IPS-18a (cell line): Measurements from ENCODE around the gene TUB.
A peak's percentile ranks its signal among the peaks of the same experiment; 100 is the strongest.

Source experiments
- H3K27ac ChIP-seq: one replicate; pipeline ENCODE4 v1.5.1; 2013; ENCODE audit warnings: low read length
- H3K27me3 ChIP-seq: one replicate; pipeline ENCODE4 v1.6.1; 2013; ENCODE audit warnings: mild to moderate bottlenecking, low read length; ENCODE audit not compliant: control insufficient read depth, insufficient read depth
- H3K36me3 ChIP-seq: one replicate; pipeline ENCODE4 v1.6.1; 2013; ENCODE audit warnings: low read depth, low read length; ENCODE audit not compliant: control insufficient read depth
- H3K4me1 ChIP-seq: one replicate; pipeline ENCODE4 v1.6.1; 2013; ENCODE audit warnings: low read depth, low read length; ENCODE audit not compliant: control insufficient read depth
- H3K4me3 ChIP-seq: one replicate; pipeline ENCODE4 v1.5.1; 2013; ENCODE audit warnings: low read length
- H3K9ac ChIP-seq: one replicate; pipeline ENCODE4 v1.6.1; 2013; ENCODE audit warnings: mild to moderate bottlenecking, low read length, moderate library complexity
- H3K9me3 ChIP-seq: one replicate; pipeline ENCODE4 v1.6.1; 2013; ENCODE audit warnings: low read depth, low read length; ENCODE audit not compliant: control insufficient read depth

Gene TUB

GRCh38 chr11:8080674-8081590 is at the start of gene TUB:
TUB (plus strand) TSS chr11:8081211; CDS start chr11:8081511, 300 bp downstream.
- Histone ChIP-seq H3K27me3 (peaks cover 28% of the 10 kb centered on the region), H3K4me1 (peaks cover 44% of the 10 kb centered on the region), H3K9me3 (no peaks in the 10 kb centered on the region), H3K36me3 (no peaks in the 10 kb centered on the region), H3K4me3 (peak within 1 kb of the TSS; percentile 62), H3K27ac (no peak within 1 kb of the TSS), H3K9ac (peak within 1 kb of the TSS; percentile 51)

DNA sequence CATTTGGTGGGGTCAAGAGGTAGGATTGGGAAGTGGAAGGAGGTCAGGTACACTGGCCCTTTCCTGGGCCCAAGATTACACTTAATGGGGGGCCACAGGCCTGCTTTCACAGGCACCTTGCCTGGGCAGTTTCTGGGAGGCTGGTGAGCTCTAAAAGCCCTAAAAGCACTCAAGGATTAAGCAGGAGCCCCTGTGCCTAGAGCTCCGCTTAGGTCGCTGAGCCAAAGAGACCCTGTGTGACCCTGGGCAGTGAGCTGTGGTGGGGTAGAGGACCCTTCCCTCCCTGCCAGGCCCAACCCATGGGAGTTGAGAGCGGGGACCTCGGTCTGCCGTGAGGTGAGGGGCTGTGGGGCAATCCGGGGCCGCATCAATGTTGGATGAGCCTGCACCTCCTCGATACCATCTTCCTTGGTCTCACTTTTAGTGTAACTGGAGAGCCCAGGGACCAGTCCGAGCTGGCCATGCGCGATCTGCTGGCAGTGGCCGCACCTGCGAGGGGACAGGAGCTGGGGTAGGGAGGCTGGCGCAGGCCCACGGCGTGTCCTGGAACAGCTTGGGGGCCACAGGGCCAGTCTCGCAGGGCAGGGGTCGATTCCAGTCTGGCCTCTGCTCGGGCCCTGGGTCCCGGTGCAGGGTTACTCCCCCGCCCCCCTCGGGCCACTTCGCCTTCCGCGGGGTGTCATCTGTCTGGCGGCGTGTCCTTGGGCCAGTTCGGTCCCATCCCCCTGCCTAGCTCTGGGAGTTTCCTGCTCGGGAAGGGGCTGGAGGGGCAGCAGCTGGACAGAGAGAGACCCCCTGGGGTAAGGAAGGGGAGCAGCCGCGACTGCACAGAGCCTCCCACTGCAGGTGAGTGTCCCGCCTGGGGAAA is 49.5 kb upstream of the TUB start:
- H3K9ac ChIP-seq, result no peak overlapping the region
- H3K27ac ChIP-seq, result no peak overlapping the region
- no peaks in the 10 kb centered on the region for H3K36me3 ChIP-seq
- H3K9me3 ChIP-seq, result no peaks in the 10 kb centered on the region
- peaks cover 3% of the 10 kb centered on the region for H3K4me1 ChIP-seq
- H3K27me3 ChIP-seq, result peaks cover 9% of the 10 kb centered on the region
- no peak overlapping the region for H3K4me3 ChIP-seq

GRCh38 chr11:8032122-8032521 is 48.9 kb upstream of the TUB start:
- Histone ChIP-seq H3K4me3 (no peak overlapping the region), H3K27me3 (peaks cover 9% of the 10 kb centered on the region), H3K36me3 (no peaks in the 10 kb centered on the region), H3K27ac (no peak overlapping the region), H3K9ac (no peak overlapping the region), H3K4me1 (peaks cover 3% of the 10 kb centered on the region), H3K9me3 (no peaks in the 10 kb centered on the region)

GRCh38 chr11:8032576-8033304 is 48.3 kb upstream of the TUB start:
- H3K9ac ChIP-seq, result no peak overlapping the region

DNA sequence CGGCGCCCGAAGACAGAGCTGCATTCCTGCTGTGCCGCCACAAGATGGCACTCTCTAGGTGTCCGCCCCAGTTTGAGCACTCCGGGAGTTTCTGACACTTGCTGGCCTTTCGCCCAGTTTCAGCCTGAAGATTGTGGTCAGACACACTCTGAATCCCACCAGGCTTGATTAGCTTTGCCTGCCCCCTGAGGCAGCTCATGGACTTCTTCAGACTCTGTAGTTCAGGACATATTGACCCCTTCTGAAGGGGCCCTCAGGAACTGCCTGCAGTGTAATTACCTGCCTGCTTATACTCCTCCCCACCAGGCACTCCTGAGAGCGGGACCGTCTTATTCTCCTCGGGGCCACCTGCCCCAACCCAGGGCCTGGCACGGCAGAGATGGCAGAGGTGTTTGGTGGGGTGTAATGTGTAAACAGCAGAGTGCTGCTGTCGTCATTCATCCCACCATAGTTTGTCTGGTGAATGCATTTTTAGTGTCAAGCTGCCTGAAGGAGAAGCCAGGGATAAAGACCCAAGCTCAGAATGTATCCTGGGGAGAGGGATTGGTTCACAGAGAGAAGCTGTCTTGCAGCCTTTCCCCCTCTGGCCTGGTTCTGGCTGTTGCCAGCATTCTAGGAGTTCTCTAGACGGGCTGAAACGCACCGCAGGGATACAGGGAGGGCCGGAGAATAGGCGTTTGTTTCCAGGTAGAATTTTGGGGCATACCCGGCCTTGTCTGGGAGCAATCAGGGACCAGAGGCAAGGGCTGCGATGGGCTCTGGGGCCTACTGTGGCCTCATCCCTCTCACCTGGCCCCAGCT is 47.5 kb upstream of the TUB start:
- no peak overlapping the region for H3K4me3 ChIP-seq
- no peak overlapping the region for H3K9ac ChIP-seq
- H3K27me3 ChIP-seq, result peaks cover 9% of the 10 kb centered on the region
- H3K36me3 ChIP-seq, result no peaks in the 10 kb centered on the region
- H3K9me3 ChIP-seq, result no peaks in the 10 kb centered on the region
- H3K27ac ChIP-seq, result no peak overlapping the region
- peaks cover 3% of the 10 kb centered on the region for H3K4me1 ChIP-seq

More at GRCh38 chr11:8032576-8033304, 48.3 kb upstream of the TUB start:
- Histone ChIP-seq H3K4me3 (no peak overlapping the region), H3K4me1 (peaks cover 3% of the 10 kb centered on the region), H3K27me3 (peaks cover 9% of the 10 kb centered on the region), H3K36me3 (no peaks in the 10 kb centered on the region), H3K9me3 (no peaks in the 10 kb centered on the region), H3K27ac (no peak overlapping the region)

DNA sequence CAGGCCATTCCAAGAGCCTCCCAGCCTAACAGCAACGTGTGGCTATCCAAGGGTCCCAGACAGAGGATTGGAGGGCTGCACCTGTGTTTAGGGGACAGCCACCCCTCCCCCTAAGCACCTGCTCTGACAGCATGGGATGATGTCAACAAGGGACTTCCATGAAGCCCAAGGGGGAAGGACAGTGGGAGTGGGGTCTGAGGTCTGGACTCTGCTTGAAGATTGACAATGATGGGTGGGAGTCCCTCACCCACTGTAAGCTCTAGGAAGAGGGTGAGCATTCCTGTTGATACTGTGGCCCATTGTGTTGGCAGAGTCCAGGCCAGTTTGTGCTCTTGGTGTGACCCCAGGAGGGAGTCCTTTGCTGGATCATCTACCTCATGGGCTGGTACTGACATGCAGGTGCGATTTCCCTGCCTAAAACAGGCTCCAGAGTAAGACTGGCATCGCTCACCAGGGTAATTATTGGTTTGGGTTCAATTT is 46.9 kb upstream of the TUB start:
- no peaks in the 10 kb centered on the region for H3K36me3 ChIP-seq
- no peak overlapping the region for H3K27ac ChIP-seq

DNA sequence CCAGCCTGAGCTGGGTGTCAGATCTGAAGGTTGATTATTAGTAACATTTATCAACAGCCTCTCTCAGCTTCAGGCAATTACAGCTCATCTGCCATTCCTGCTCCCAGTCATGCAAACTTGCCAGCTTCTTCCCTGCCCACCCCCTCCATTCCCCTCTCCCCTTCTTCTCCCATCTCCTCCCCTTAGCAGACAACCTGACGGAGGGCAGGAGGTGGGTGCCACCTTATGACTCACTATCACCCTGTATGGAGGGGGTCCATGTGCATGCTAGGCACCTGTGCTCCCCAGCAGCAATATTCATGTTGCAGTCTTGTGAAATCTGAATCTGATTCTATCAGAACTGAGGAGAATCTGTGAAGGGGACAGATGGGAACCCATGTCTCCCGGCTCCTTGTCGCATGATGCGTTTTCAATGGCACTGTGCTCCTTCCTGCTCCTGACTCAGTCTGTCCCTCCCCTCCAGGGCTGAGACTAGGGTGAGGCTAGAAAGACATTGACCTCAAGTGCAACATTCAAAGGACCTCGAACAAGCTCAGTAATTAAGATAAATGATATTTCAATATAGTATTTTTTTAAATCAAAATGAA is 46.3 kb upstream of the TUB start:
- Histone ChIP-seq H3K36me3 (no peaks in the 10 kb centered on the region), H3K4me1 (peaks cover 3% of the 10 kb centered on the region), H3K4me3 (no peak overlapping the region), H3K27me3 (peaks cover 9% of the 10 kb centered on the region), H3K27ac (no peak overlapping the region), H3K9ac (no peak overlapping the region), H3K9me3 (no peaks in the 10 kb centered on the region)

More for the DNA sequence above, 46.9 kb upstream of the TUB start:
- peaks cover 3% of the 10 kb centered on the region for H3K4me1 ChIP-seq
- H3K4me3 ChIP-seq, result no peak overlapping the region
- H3K27me3 ChIP-seq, result peaks cover 9% of the 10 kb centered on the region
- no peak overlapping the region for H3K9ac ChIP-seq
- H3K9me3 ChIP-seq, result no peaks in the 10 kb centered on the region

GRCh38 chr11:8035200-8035855 is 45.7 kb upstream of the TUB start:
- H3K27ac ChIP-seq, result no peak overlapping the region
- peaks cover 3% of the 10 kb centered on the region for H3K4me1 ChIP-seq
- no peaks in the 10 kb centered on the region for H3K9me3 ChIP-seq
- H3K4me3 ChIP-seq, result no peak overlapping the region
- no peaks in the 10 kb centered on the region for H3K36me3 ChIP-seq
- H3K9ac ChIP-seq, result no peak overlapping the region
- H3K27me3 ChIP-seq, result peaks cover 9% of the 10 kb centered on the region

GRCh38 chr11:8036002-8036802 is 44.8 kb upstream of the TUB start:
- H3K9ac ChIP-seq, result no peak overlapping the region
- no peak overlapping the region for H3K4me3 ChIP-seq
- peaks cover 9% of the 10 kb centered on the region for H3K27me3 ChIP-seq
- no peak overlapping the region for H3K27ac ChIP-seq
- H3K4me1 ChIP-seq, result peaks cover 3% of the 10 kb centered on the region
- H3K36me3 ChIP-seq, result no peaks in the 10 kb centered on the region
- no peaks in the 10 kb centered on the region for H3K9me3 ChIP-seq
